Activated gamma-delta T cell treated with anti-CD3 and anti-CD28 coated beads, Interleukin-2, amount 50 U/mL, for 16 hours (primary cell): ENCODE results near the gene RALGAPB.
"Not testable (repeated sequence)": the region's sequence is repeated elsewhere in the genome, so short reads cannot be mapped to it uniquely, and the experiment has no call there.

Experiments used
- DNase-seq: peaks from one replicate; pipeline ENCODE4 v3.0.0-alpha.2; 2020; ENCODE audit warnings: low read depth

The RALGAPB gene

GRCh38 chr20:38585404-38586180 is 112.9 kb downstream of the RALGAPB start:
- no peak for DNase-seq

- no peak for DNase-seq
Measured at GRCh38 chr20:38586181-38586525, 113.5 kb downstream of the RALGAPB start.

GRCh38 chr20:38588303-38588702 is 115.7 kb downstream of the RALGAPB start:
- DNase-seq: no peak

GRCh38 chr20:38589351-38589750 is 116.7 kb downstream of the RALGAPB start:
- DNase-seq: no peak

- DNase-seq: no peak
Measured at GRCh38 chr20:38589967-38590675, 117.5 kb downstream of the RALGAPB start.

GRCh38 chr20:38590676-38591473 is 118.2 kb downstream of the RALGAPB start:
- DNase-seq: no peak

- no peak for DNase-seq
Measured at GRCh38 chr20:38591474-38592410, 119.1 kb downstream of the RALGAPB start.

- not testable (repeated sequence) for DNase-seq
Measured at GRCh38 chr20:38592411-38592790, 119.8 kb downstream of the RALGAPB start.

GRCh38 chr20:38594281-38594680 is 121.6 kb downstream of the RALGAPB start:
- not testable (repeated sequence) for DNase-seq

- not testable (repeated sequence) for DNase-seq
Measured at GRCh38 chr20:38595886-38596285, 123.2 kb downstream of the RALGAPB start.

GRCh38 chr20:38599410-38599882 is 126.8 kb downstream of the RALGAPB start:
- no peak for DNase-seq

GRCh38 chr20:38600057-38600456 is 127.4 kb downstream of the RALGAPB start:
- DNase-seq: no peak

- DNase-seq: no peak
Measured at GRCh38 chr20:38601216-38602184, 128.9 kb downstream of the RALGAPB start, which contains the start of gene ARHGAP40. Gene ARHGAP40 (plus strand): TSS chr20:38601809.

GRCh38 chr20:38602185-38602581 is 129.5 kb downstream of the RALGAPB start:
- no peak for DNase-seq

GRCh38 chr20:38603286-38603685 is 130.6 kb downstream of the RALGAPB start:
- no peak for DNase-seq

GRCh38 chr20:38604873-38605303 is 132.2 kb downstream of the RALGAPB start:
- DNase-seq: no peak

GRCh38 chr20:38607351-38607750 is 134.7 kb downstream of the RALGAPB start:
- no peak for DNase-seq

- DNase-seq: no peak
Measured at GRCh38 chr20:38608188-38608587, 135.5 kb downstream of the RALGAPB start.

- no peak for DNase-seq
Measured at GRCh38 chr20:38609815-38610214, 137.2 kb downstream of the RALGAPB start.

GRCh38 chr20:38610521-38610920 is 137.9 kb downstream of the RALGAPB start:
- DNase-seq: no peak
